A549 treated with AZD2906 at 1 μM for 4 hours (cell line): ENCODE measurements around the gene QRICH1. TPM values are rescaled to one million over a fixed set of nuclear protein-coding genes. Genes with fewer than 3 reads are reported as not detected.

ENCODE experiments used
- total RNA-seq: library from RNA; stranded (reverse); fragments of 200-300 nt; extraction: Qiagen RNA extraction; gene quantifications from 5 replicates; pipeline ENCODE4 v1.2.3, GENCODE V29; 2022

The QRICH1 gene
- 32.4 to 39.5 TPM (median 37.2 TPM) in 5 replicates for total RNA-seq

GRCh38 chr3:49093853-49094767, at the start of gene QRICH1:
TSS of gene QRICH1 (minus strand) at chr3:49094071. CDS start at chr3:49077017, 17,054 bp downstream.

GRCh38 chr3:49132437-49133225, 38.8 kb upstream of the QRICH1 start, which contains the start of gene LAMB2:
TSS of gene LAMB2 (minus strand) at chr3:49133050. CDS start at chr3:49132867, 183 bp downstream.

GRCh38 chr3:49120438-49121131, 26.7 kb upstream of the QRICH1 start, which contains the start of gene USP19:
TSS of gene USP19 (minus strand) at chr3:49120823. CDS start at chr3:49119145, 1,678 bp downstream.

GRCh38 chr3:49104427-49105291, 10.8 kb upstream of the QRICH1 start, which contains the start of gene QARS1:
TSS of gene QARS1 (minus strand) at chr3:49104757. CDS start at chr3:49104733, 24 bp downstream.

GRCh38 chr3:49028673-49029562, 65.0 kb downstream of the QRICH1 start, which contains the start of gene IMPDH2:
TSS of gene IMPDH2 (minus strand) at chr3:49029398. CDS start at chr3:49029350, 48 bp downstream.

GRCh38 chr3:49021813-49022687, 71.8 kb downstream of the QRICH1 start, which contains the start of gene NDUFAF3:
TSS of gene NDUFAF3 (plus strand) at chr3:49022121. CDS start at chr3:49022145, 24 bp downstream.

GRCh38 chr3:49017971-49018706, 75.7 kb downstream of the QRICH1 start, which contains the start of gene DALRD3:
TSS of gene DALRD3 (minus strand) at chr3:49018580. CDS start at chr3:49018564, 16 bp downstream.

GRCh38 chr3:49007068-49007770, 86.7 kb downstream of the QRICH1 start, which contains the start of gene WDR6:
TSS of gene WDR6 (plus strand) at chr3:49007391. CDS start at chr3:49007432, 41 bp downstream.

GRCh38 chr3:48989796-48990635, 103.9 kb downstream of the QRICH1 start, which contains the start of gene P4HTM:
TSS of gene P4HTM (plus strand) at chr3:48990241. CDS start at chr3:48990257, 16 bp downstream.

Other genes with a start within 250 kb of the QRICH1 start
- gene PRKAR2A, start 246.2 kb downstream of the QRICH1 start, total RNA-seq = 15.5 to 20.2 TPM (median 18.7 TPM) in 5 replicates
- gene SLC25A20, start 195.2 kb downstream of the QRICH1 start, total RNA-seq = 10.3 to 11.5 TPM (median 10.7 TPM) in 5 replicates
- gene ARIH2, start 175.2 kb downstream of the QRICH1 start, total RNA-seq = 48.2 to 62.9 TPM (median 55.2 TPM) in 5 replicates
- 12.4 to 18.2 TPM (median 16.8 TPM) in 5 replicates for gene P4HTM, start 103.8 kb downstream of the QRICH1 start, total RNA-seq
- gene WDR6, start 86.7 kb downstream of the QRICH1 start, total RNA-seq = 64.9 to 77.1 TPM (median 68.2 TPM) in 5 replicates
- 17.7 to 26.6 TPM (median 24.7 TPM) in 5 replicates for gene DALRD3, start 75.5 kb downstream of the QRICH1 start, total RNA-seq
- gene NDUFAF3, start 72.0 kb downstream of the QRICH1 start, total RNA-seq = 56.6 to 92.9 TPM (median 89.5 TPM) in 5 replicates
- 147 to 171 TPM (median 156 TPM) in 5 replicates for gene IMPDH2, start 64.7 kb downstream of the QRICH1 start, total RNA-seq
- gene QARS1, start 10.7 kb upstream of the QRICH1 start, total RNA-seq = 123 to 154 TPM (median 143 TPM) in 5 replicates
- gene USP19, start 26.8 kb upstream of the QRICH1 start, total RNA-seq = 17.5 to 23.3 TPM (median 20.5 TPM) in 5 replicates
- 83.5 to 112 TPM (median 105 TPM) in 5 replicates for gene LAMB2, start 39.0 kb upstream of the QRICH1 start, total RNA-seq
- gene CCDC71, start 72.3 kb upstream of the QRICH1 start, total RNA-seq = 12.1 to 16.0 TPM (median 14.4 TPM) in 5 replicates
- 3.6 to 5.8 TPM (median 4.7 TPM) in 5 replicates for gene KLHDC8B, start 77.5 kb upstream of the QRICH1 start, total RNA-seq
- 1.8 to 2.4 TPM (median 2.1 TPM) in 5 replicates for gene C3orf62, start 183.2 kb upstream of the QRICH1 start, total RNA-seq
- gene USP4, start 246.0 kb upstream of the QRICH1 start, total RNA-seq = 11.9 to 15.5 TPM (median 14.2 TPM) in 5 replicates